Measurements from ENCODE around the gene RNF41.

RNF41 gene

GRCh38 chr12:56234746-56235436 lies 13.2 kb upstream of the RNF41 start:
- DNase-seq (ENCODE audit: insufficient read length, low spot score): no peak
- FAIRE-seq: no peak
- TF ChIP-seq POLR2A (IDR thresholded peaks at IDR 0.05; ENCODE audit: low read depth, low read length): no peak

GRCh38 chr12:56231184-56231582 lies 9.5 kb upstream of the RNF41 start:
- TF ChIP-seq POLR2A (IDR thresholded peaks at IDR 0.05; ENCODE audit: low read depth, low read length): no peak
- FAIRE-seq (no peak), DNase-seq (ENCODE audit: insufficient read length, low spot score) (no peak)

- no peak for TF ChIP-seq POLR2A (IDR thresholded peaks at IDR 0.05; ENCODE audit: low read depth, low read length)
- DNase-seq (ENCODE audit: insufficient read length, low spot score) (no peak), FAIRE-seq (no peak)
These were observed 8.9 kb upstream of the RNF41 start for GRCh38 chr12:56230432-56231183.

GRCh38 chr12:56229916-56230431 lies 8.3 kb upstream of the RNF41 start, which contains the start of gene SLC39A5:
Gene SLC39A5, plus strand, starts transcription at chr12:56230051. Its CDS starts 1,224 bp downstream, at chr12:56231275.
- DNase-seq (ENCODE audit: insufficient read length, low spot score) (no peak), FAIRE-seq (no peak)
- no peak for TF ChIP-seq POLR2A (IDR thresholded peaks at IDR 0.05; ENCODE audit: low read depth, low read length)

- DNase-seq (ENCODE audit: insufficient read length, low spot score): no peak
- no peak for TF ChIP-seq POLR2A (IDR thresholded peaks at IDR 0.05; ENCODE audit: low read depth, low read length)
- FAIRE-seq: no peak
These were observed 7.4 kb upstream of the RNF41 start for GRCh38 chr12:56229082-56229481.

GRCh38 chr12:56224954-56225353 lies 3.2 kb upstream of the RNF41 start:
- FAIRE-seq (no peak), DNase-seq (ENCODE audit: insufficient read length, low spot score) (no peak)
- no peak for TF ChIP-seq POLR2A (IDR thresholded peaks at IDR 0.05; ENCODE audit: low read depth, low read length)

- peak; percentile 52; the same call in 1 of the 2 replicates for TF ChIP-seq POLR2A (IDR thresholded peaks at IDR 0.05; ENCODE audit: low read depth, low read length)
- FAIRE-seq: peak; percentile 41
These were observed 2.5 kb upstream of the RNF41 start, which contains the start of gene NABP2 for GRCh38 chr12:56224102-56224701. Gene NABP2, plus strand, starts transcription at chr12:56224342. Its CDS starts 515 bp downstream, at chr12:56224857.

GRCh38 chr12:56223571-56224101 lies 1.9 kb upstream of the RNF41 start:
- DNase-seq (ENCODE audit: insufficient read length, low spot score): no peak
- no peak for TF ChIP-seq POLR2A (IDR thresholded peaks at IDR 0.05; ENCODE audit: low read depth, low read length)
- no peak for FAIRE-seq

More at GRCh38 chr12:56224102-56224701, 2.5 kb upstream of the RNF41 start, which contains the start of gene NABP2:
- DNase-seq (ENCODE audit: insufficient read length, low spot score): peak; percentile 98

GRCh38 chr12:56222531-56222895 lies 791 bp upstream of the RNF41 start:
- no peak for TF ChIP-seq POLR2A (IDR thresholded peaks at IDR 0.05; ENCODE audit: low read depth, low read length)
- no peak for DNase-seq (ENCODE audit: insufficient read length, low spot score)
- FAIRE-seq: no peak

GRCh38 chr12:56221232-56221756 lies 428 bp downstream of the RNF41 start:
- DNase-seq (ENCODE audit: insufficient read length, low spot score) (peak; percentile 59), FAIRE-seq (no peak)
- TF ChIP-seq POLR2A (IDR thresholded peaks at IDR 0.05; ENCODE audit: low read depth, low read length): no peak

- DNase-seq (ENCODE audit: insufficient read length, low spot score): no peak
- no peak for FAIRE-seq
- no peak for TF ChIP-seq POLR2A (IDR thresholded peaks at IDR 0.05; ENCODE audit: low read depth, low read length)
These were observed 1.0 kb downstream of the RNF41 start for GRCh38 chr12:56220611-56221231.

GRCh38 chr12:56219840-56220239 lies 1.9 kb downstream of the RNF41 start:
- FAIRE-seq (no peak), DNase-seq (ENCODE audit: insufficient read length, low spot score) (no peak)
- no peak for TF ChIP-seq POLR2A (IDR thresholded peaks at IDR 0.05; ENCODE audit: low read depth, low read length)

GRCh38 chr12:56216461-56216860 lies 5.3 kb downstream of the RNF41 start:
- FAIRE-seq (no peak), DNase-seq (ENCODE audit: insufficient read length, low spot score) (no peak)
- TF ChIP-seq POLR2A (IDR thresholded peaks at IDR 0.05; ENCODE audit: low read depth, low read length): no peak
